HG02840 (cell line): Measurements from ENCODE around the gene ABTB2.
"Not testable (repeated sequence)": the region's sequence is repeated elsewhere in the genome, so short reads cannot be mapped to it uniquely, and the experiment has no call there.

ENCODE experiments used
- ATAC-seq: cut with Tn5 transposase; IDR thresholded peaks from one replicate; pipeline ENCODE4 v1.9.1; 2021; ENCODE audit warnings: mild to moderate bottlenecking, moderate library complexity, moderate number of reproducible peaks; ENCODE audit not compliant: unreplicated experiment, low FRiP score

ABTB2 gene

GRCh38 chr11:34357701-34358257 is at the start of gene ABTB2:
TSS of gene ABTB2 (minus strand) at chr11:34358010.
- peak; percentile 80 for ATAC-seq

DNA sequence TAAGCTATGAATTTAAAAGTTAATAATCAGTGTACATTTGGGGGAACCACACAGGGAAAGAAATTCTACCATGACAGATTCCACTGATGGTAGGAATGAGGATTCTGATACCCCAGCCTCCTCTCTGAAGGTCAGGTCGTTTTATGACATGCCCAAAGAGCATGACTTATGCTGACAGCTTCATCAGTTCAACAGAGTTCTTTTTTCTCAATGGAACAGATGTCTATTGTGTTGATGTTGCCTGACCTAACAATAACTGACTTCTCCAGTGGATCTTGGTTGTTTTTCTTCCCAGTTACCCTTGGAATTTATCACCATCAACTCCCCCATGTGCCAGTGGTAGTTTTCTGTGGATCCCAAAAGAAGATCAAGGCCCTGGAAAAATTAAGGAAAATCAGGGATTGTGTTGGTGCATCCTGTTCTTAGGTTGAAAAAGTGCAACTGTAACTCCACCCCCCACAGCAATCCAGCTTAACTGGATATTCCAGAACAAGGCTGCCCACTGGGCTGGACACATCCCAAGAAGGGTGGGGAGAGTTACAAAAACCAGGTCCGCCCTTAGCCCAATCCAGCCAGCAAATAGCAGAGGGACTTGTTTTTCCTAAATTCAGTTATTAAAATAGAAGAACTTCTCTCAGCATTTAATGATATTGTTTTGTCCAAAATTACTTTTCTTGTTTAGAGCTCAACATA is 49.5 kb upstream of the ABTB2 start:
- no peak for ATAC-seq

DNA sequence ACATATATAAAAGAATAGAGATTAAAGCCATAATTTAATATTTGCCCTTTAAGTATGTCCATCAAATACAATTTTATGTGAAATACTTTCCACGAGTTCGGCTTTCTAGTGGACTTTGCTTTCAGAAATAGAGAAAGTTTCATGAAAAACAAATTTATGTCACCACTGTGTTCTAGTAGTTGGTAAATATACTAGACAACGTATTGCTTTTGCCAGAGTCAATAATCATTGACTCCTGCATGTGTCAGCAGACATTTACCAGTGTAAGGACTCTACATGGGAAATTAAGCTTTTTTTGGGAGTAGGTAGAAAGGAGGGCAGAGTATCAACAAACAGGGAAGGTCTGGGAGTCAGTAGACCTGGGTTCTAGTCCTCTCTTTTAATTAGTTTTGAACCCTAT is 48.6 kb upstream of the ABTB2 start:
- no peak for ATAC-seq

DNA sequence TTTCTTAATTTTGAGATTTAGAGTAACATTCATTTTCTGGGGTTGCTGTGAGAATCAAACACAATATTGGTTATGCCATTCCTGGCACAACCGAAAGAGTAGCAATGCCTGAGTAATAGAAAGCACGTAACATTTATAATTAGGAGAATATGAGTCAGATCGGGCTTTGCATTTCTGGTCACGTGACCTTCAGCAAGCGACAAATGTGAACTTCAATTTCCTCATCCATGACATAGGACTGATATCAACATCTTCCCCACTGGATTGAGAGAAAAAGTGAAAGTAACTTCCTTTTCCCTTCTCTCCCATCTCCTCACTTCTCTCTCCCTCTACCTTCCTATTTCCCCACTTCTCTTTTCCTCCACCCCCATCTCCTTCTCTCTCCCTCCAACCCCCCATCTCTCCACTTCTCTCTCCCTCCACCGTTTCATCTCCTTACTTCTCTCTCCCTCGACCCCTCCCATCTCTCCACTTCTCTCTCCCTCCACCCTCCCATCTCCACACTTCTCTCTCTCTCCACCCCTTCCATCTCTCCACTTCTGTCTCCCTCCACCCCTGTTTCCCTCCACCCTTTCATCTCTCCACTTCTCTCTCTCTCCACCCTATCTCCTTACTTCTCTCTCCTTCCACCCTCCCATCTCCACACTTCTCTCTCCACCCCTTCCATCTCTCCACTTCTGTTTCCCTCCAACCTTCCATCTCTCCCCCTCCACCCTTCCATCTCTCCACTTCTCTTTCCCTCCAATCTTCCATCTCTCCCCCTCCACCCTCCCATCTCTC is 47.5 kb upstream of the ABTB2 start:
- ATAC-seq, result no peak

GRCh38 chr11:34404280-34404679 is 46.5 kb upstream of the ABTB2 start:
- ATAC-seq, result no peak

GRCh38 chr11:34403431-34403830 is 45.6 kb upstream of the ABTB2 start:
- ATAC-seq, result no peak

DNA sequence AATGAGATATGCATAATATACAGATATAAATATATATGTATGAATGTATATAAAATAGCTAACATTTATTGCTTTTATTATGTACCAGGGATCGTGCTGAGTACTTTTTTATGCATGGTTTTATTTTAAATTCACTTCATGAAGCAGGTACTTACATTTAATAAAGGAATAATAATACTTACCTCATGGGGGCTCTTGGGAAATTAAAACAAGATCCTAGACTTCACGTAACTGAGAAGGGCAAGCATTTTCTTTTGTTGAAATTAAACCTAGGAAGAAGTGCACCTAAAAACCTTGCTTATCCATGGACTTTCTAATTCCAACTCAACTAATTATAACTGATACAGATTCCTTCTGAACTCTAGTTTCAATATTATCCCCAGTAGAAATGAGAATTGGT is 40.0 kb upstream of the ABTB2 start:
- ATAC-seq, result no peak

DNA sequence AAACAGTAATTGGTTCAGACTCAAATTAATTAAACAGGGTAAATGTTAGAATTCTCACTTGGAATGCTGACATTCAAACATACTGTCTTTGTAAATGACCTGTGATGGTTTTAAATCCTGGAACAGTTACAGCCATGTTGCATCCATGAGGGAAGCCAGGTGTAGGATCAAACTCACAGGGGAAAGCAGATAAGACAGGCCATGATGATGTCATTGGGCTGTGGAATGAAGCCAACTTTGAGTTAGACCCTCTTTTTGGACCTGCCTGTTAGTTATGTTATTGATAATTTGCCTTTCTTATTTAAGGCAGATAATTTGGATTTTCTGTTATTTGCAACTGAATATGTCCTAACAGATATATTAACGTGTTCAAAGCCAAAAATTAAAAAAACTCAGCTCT is 39.3 kb upstream of the ABTB2 start:
- ATAC-seq, result no peak

DNA sequence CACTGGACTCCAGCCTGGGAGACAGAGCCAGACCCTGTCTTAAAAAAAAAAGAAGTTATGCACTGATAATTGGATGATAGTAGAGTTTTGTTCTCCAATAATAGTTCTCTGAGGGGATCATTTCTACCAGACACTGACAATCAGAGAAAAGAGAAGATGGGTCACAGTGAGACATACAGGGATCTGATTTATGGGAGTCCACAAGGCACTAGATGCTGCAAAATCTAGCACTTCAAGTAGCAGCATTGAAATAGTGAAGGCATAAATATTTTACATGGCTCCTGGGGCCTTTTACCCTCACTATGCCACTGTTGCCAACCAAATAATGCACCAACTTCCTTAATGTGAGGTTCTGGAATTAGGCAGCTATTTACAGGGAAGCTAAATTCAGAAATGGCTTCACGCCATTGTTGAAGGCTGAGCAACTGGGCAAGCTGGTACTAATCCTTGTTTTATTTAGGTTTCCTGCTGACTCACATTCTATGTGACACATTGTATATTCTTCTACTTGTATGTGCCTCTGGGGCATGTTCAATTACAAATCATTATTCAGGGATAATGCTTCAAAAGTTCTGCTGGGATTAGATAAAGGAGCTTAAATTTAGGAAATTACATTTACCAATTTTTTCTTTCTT is 38.2 kb upstream of the ABTB2 start:
- ATAC-seq, result no peak

- no peak for ATAC-seq
Measured at GRCh38 chr11:34394771-34395300, 37.0 kb upstream of the ABTB2 start.

- no peak for ATAC-seq
Measured at GRCh38 chr11:34387653-34388052, 29.8 kb upstream of the ABTB2 start.

- not testable (repeated sequence) for ATAC-seq
Measured at GRCh38 chr11:34386356-34386755, 28.5 kb upstream of the ABTB2 start.

DNA sequence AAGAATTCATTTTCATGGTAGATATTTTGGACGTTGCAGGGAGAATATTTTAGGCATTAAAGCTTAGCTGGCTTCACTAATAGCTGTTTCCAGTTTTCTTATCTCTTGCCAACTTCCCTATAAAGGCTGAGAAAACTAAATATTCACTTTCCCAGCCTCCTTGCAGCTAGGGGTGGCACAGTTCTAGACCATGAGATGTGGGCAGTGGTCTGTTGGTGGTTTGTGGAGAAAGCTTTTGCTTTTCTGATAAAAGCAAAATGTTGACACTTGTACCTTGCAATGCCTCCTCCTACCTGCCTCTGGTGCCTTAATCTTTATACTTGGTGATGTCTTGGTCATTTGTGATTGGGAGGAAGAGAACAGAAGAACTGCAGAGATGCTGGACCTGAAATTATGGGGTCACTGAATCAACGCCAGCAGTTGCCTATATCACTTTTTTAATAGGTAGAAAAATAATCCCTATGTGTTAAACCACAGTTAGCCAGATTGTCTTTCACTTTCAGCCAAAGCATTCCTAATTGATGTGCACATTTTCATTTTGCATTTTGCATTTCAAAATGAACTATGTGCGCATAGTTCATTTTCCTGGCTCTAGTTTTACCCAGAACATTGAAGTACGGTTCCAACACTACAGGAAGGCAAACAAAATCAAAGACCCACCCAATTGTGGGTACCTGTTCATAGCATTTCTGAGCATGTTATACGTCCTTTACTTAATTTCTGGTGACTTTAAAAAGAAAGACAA is 24.9 kb upstream of the ABTB2 start:
- ATAC-seq, result no peak

DNA sequence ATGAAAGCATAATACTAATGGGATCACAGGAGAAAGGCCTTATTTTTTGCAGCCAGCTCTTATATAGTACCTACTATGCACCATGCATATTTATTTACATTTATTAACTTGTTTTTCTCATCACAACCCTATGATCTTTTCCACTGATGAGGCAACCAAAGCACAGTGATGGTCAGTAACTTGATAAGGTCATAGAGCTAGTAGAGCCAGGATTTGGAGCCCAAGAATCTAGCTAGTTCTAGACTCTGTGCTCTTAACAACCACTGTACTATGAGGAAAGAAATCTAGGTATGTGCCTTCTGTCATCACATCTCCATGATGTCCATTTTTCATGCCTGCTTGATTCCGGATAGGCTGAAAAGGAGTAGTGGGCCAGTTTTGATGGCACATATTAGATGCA is 24.0 kb upstream of the ABTB2 start:
- ATAC-seq, result no peak

DNA sequence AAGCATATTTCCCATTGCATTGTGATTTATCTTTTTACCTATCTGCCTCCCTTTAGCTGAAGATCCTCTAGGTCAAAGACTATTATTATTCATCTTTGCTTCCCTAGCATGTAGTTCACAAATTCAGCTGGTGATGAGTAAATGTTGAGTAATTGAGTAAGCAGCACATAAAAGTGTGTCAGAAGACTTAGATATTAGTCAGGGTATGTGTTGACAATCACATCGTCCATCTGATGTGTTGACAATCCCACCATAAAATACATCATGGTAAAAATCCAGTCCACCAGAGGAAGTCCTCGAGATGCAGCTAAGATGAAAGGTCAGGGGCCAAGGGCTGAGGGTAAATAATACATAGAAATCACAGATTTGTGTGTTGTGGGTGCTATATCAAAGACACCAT is 22.9 kb upstream of the ABTB2 start:
- no peak for ATAC-seq

DNA sequence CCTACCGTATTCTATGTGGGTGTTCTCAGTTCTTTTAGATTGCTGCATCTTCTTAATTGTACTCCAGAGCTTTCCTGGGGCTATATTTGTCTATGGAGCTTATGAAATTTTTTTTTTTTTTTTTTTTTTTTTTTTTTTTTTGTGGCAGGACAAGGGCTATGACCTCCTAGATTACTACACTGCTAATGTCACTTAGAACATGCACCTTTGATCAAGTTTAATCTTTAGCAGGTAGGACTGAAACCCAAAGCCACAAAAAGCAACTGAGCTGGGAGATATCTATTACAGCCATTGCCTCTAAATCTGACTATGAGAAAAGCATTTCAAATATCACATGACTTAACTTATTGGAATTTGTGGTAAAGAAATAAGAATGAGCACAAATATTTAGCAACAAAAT is 21.7 kb upstream of the ABTB2 start:
- no peak for ATAC-seq

- no peak for ATAC-seq
Measured at GRCh38 chr11:34379079-34379478, 21.3 kb upstream of the ABTB2 start.

DNA sequence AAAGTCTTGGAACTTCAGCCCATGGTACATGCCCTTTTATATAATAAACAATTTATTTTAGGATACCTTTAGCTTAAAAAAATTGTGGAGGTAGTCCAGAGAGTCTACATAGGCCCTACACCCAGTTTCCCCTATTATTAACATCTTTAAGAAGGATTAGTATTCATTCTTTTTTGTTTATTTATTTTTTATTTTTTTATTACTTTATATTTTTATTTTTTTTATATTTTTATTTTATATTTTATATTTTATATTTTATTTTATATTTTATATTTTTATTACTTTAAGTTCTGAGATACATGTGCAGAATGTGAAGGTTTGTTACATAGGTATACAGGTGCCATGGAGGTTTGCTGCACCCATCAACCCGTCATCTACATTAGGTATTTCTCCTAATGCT is 15.9 kb upstream of the ABTB2 start:
- ATAC-seq, result no peak

DNA sequence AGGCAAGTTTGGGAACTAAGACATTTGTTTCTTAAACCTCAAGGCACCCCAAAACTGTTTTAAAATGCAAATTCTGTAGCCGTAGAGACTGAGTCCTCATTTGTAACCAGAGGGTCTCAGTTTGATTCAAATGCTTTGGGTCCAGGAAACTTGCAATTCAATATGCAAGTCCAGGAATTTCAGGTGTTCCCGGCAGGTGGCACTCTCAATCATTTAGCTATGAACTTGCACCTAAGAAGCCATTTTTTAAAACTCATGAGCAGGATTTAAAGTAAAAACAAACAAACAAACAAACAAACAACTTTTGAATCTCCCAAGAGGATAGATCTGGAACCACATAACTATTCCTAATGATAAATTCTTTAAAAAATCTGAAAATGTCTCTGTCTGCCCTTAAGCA is 8.7 kb upstream of the ABTB2 start:
- no peak for ATAC-seq

GRCh38 chr11:34364102-34364501 is 6.3 kb upstream of the ABTB2 start:
- ATAC-seq, result no peak
